ENCODE measurements around the gene TXK.

DNA sequence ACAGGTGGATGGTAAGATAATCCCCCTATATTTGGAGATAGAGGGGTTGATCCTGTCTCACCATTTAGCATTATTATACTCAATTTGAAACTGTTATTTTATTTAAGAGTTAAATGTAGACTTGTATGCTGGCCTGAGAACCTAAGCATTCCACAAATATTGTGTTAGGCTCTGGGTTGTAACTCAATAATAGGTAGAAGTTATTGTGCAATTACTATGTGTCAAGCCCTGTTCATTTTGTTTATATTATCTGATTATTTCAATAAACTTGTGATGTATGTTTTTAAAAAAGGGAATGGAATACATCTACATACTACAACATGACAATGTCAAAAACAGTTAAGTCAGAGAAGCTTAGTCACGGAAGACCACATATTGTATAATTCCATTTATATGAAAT is 13.6 kb upstream of the TXK start:
- TF ChIP-seq, protein P1, sequence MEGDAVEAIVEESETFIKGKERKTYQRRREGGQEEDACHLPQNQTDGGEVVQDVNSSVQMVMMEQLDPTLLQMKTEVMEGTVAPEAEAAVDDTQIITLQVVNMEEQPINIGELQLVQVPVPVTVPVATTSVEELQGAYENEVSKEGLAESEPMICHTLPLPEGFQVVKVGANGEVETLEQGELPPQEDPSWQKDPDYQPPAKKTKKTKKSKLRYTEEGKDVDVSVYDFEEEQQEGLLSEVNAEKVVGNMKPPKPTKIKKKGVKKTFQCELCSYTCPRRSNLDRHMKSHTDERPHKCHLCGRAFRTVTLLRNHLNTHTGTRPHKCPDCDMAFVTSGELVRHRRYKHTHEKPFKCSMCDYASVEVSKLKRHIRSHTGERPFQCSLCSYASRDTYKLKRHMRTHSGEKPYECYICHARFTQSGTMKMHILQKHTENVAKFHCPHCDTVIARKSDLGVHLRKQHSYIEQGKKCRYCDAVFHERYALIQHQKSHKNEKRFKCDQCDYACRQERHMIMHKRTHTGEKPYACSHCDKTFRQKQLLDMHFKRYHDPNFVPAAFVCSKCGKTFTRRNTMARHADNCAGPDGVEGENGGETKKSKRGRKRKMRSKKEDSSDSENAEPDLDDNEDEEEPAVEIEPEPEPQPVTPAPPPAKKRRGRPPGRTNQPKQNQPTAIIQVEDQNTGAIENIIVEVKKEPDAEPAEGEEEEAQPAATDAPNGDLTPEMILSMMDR (IDR thresholded peaks at IDR 0.05): no peak
- TF ChIP-seq POLR2A (IDR thresholded peaks at IDR 0.05): no peak
